SK-N-SH treated with all-trans-retinoic acid at 6 μM for 48 hours (cell line): ENCODE results near the gene P2RX3.

Experiments
- ATAC-seq: fragments of 200-7000 bp; cut with Tn5 transposase; 3 replicates; pipeline ENCODE4 v1.9.1; 2020; ENCODE audit warnings: mild to moderate bottlenecking, moderate library complexity
- ARNTL ChIP-seq: fragments of 450-650 bp; formaldehyde crosslinking; IDR thresholded peaks from 2 replicates; pipeline ENCODE4 v1.5.0; 2020; ENCODE audit warnings: low read depth, mild to moderate bottlenecking, moderate library complexity, borderline replicate concordance
- BACH2 ChIP-seq: fragments of 250-450 bp; sonication (Bioruptor Pico); IDR thresholded peaks from 2 replicates; pipeline ENCODE4 v1.9.0; 2021; ENCODE audit warnings: mild to moderate bottlenecking, borderline replicate concordance
- CREB5 ChIP-seq: fragments of 250-450 bp; sonication (Bioruptor Pico); IDR thresholded peaks from 2 replicates; pipeline ENCODE4 v1.5.1; 2020; ENCODE audit warnings: low read depth, mild to moderate bottlenecking, moderate library complexity
- CSDC2 ChIP-seq: fragments of 250-450 bp; sonication (Bioruptor Pico); IDR thresholded peaks from 2 replicates; pipeline ENCODE4 v1.5.0; 2020; ENCODE audit warnings: mild to moderate bottlenecking, moderate library complexity
- ESRRG ChIP-seq: fragments of 250-450 bp; sonication (Bioruptor Pico); IDR thresholded peaks from 2 replicates; pipeline ENCODE4 v1.6.1; 2021; ENCODE audit warnings: mild to moderate bottlenecking
- ISL1 ChIP-seq: fragments of 250-450 bp; sonication (Bioruptor Pico); IDR thresholded peaks from 2 replicates; pipeline ENCODE4 v2.1.2; 2022; ENCODE audit warnings: mild to moderate bottlenecking, moderate library complexity
- OSR1 ChIP-seq: fragments of 250-450 bp; sonication (Bioruptor Pico); IDR thresholded peaks from 2 replicates; pipeline ENCODE4 v1.8.0; 2022; ENCODE audit warnings: moderate library complexity, mild to moderate bottlenecking, inconsistent platforms
- POU6F1 ChIP-seq: fragments of 250-450 bp; sonication (Bioruptor Pico); IDR thresholded peaks from 2 replicates; pipeline ENCODE4 v1.8.0; 2021; ENCODE audit warnings: low read depth, mild to moderate bottlenecking, moderate library complexity, borderline replicate concordance
- PPARA ChIP-seq: fragments of 250-450 bp; sonication (Bioruptor Pico); IDR thresholded peaks from 2 replicates; pipeline ENCODE4 v1.5.0; 2020; ENCODE audit warnings: mild to moderate bottlenecking, borderline replicate concordance
- RARB ChIP-seq: fragments of 250-450 bp; sonication (Bioruptor Pico); IDR thresholded peaks from 2 replicates; pipeline ENCODE4 v1.8.0; 2021; ENCODE audit warnings: mild to moderate bottlenecking, moderate library complexity
- SNAI2 ChIP-seq: fragments of 250-450 bp; sonication (Bioruptor Pico); IDR thresholded peaks from 2 replicates; pipeline ENCODE4 v1.5.0; 2020; ENCODE audit warnings: mild to moderate bottlenecking, moderate library complexity
- TCF4 ChIP-seq: fragments of 250-450 bp; sonication (Bioruptor Pico); IDR thresholded peaks from 2 replicates; pipeline ENCODE4 v1.8.0; 2021; ENCODE audit warnings: mild to moderate bottlenecking, moderate library complexity, borderline replicate concordance
- TOX ChIP-seq: fragments of 250-450 bp; sonication (Bioruptor Pico); IDR thresholded peaks from 2 replicates; pipeline ENCODE4 v1.8.0; 2021; ENCODE audit warnings: mild to moderate bottlenecking, moderate library complexity, borderline replicate concordance
- TSHZ2 ChIP-seq: fragments of 250-450 bp; sonication (Bioruptor Pico); IDR thresholded peaks from 2 replicates; pipeline ENCODE4 v1.5.0; 2020; ENCODE audit warnings: mild to moderate bottlenecking, moderate library complexity
- ZC3H10 ChIP-seq: fragments of 250-450 bp; sonication (Bioruptor Pico); IDR thresholded peaks from 2 replicates; pipeline ENCODE4 v1.5.1; 2021; ENCODE audit warnings: mild to moderate bottlenecking, moderate library complexity
- ZFP3 ChIP-seq: fragments of 250-450 bp; sonication (Bioruptor Pico); IDR thresholded peaks from 2 replicates; pipeline ENCODE4 v1.5.0; 2020; ENCODE audit warnings: mild to moderate bottlenecking, moderate library complexity
- ZFP30 ChIP-seq: fragments of 450-650 bp; formaldehyde crosslinking; IDR thresholded peaks from 2 replicates; pipeline ENCODE4 v1.5.0; 2022; ENCODE audit warnings: mild to moderate bottlenecking, moderate library complexity
- ZNF70 ChIP-seq: fragments of 450-650 bp; formaldehyde crosslinking; IDR thresholded peaks from 2 replicates; pipeline ENCODE4 v1.5.0; 2020; ENCODE audit warnings: mild to moderate bottlenecking, moderate library complexity
- ZNF8 ChIP-seq: fragments of 450-650 bp; formaldehyde crosslinking; IDR thresholded peaks from 2 replicates; pipeline ENCODE4 v1.5.0; 2020; ENCODE audit warnings: mild to moderate bottlenecking, moderate library complexity
- TF ChIP-seq, protein P1 (sequence below): fragments of 250-450 bp; sonication (Bioruptor Pico); IDR thresholded peaks from 2 replicates; pipeline ENCODE4 v1.8.0; 2020; ENCODE audit warnings: mild to moderate bottlenecking, moderate library complexity, borderline replicate concordance
- TF ChIP-seq, protein P2 (sequence below): fragments of 250-450 bp; sonication (Bioruptor Pico); IDR thresholded peaks from 2 replicates; pipeline ENCODE4 v1.5.1; 2021; ENCODE audit warnings: mild to moderate bottlenecking, moderate library complexity

The P2RX3 gene

DNA sequence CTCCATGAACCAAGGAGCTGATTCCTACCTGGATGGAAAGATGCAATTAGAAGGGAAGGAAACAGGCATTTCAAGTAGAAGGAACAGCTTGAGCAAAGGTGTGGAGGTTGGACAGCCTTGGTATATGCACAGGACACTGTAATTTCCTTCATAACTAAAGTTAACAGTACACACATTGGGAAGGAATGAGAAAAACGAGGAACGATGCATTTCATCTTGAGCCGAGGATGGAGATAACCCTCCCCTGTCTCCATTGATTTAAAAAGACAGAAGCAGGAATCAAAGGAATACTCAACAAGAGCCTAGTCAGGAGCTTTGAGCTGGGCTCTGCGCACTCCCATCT is 54.6 kb downstream of the P2RX3 start:
- ATAC-seq, result no peak

GRCh38 chr11:57394203-57394965 is 56.2 kb downstream of the P2RX3 start:
- TF ChIP-seq ZNF8 (no peak), OSR1 (CRISPR knock-in tag) (no peak), CSDC2 (CRISPR knock-in tag) (no peak), SNAI2 (no peak), ZFP30 (CRISPR knock-in tag) (no peak), CREB5 (no peak)
- no peak for ATAC-seq

More for the DNA sequence above, 54.6 kb downstream of the P2RX3 start:
- TF ChIP-seq POU6F1 (no peak), ISL1 (CRISPR knock-in tag) (no peak), ESRRG (CRISPR knock-in tag) (no peak), ZC3H10 (CRISPR knock-in tag) (no peak), TCF4 (CRISPR knock-in tag) (no peak), BACH2 (no peak), OSR1 (CRISPR knock-in tag) (no peak), TOX (CRISPR knock-in tag) (no peak), ZNF70 (CRISPR knock-in tag) (no peak), RARB (CRISPR knock-in tag) (no peak), PPARA (no peak), ZFP3 (CRISPR knock-in tag) (no peak), TSHZ2 (CRISPR knock-in tag) (no peak), ARNTL (no peak), ZFP30 (CRISPR knock-in tag) (no peak), SNAI2 (no peak), CREB5 (no peak), ZNF8 (no peak)
- TF ChIP-seq, protein P1, sequence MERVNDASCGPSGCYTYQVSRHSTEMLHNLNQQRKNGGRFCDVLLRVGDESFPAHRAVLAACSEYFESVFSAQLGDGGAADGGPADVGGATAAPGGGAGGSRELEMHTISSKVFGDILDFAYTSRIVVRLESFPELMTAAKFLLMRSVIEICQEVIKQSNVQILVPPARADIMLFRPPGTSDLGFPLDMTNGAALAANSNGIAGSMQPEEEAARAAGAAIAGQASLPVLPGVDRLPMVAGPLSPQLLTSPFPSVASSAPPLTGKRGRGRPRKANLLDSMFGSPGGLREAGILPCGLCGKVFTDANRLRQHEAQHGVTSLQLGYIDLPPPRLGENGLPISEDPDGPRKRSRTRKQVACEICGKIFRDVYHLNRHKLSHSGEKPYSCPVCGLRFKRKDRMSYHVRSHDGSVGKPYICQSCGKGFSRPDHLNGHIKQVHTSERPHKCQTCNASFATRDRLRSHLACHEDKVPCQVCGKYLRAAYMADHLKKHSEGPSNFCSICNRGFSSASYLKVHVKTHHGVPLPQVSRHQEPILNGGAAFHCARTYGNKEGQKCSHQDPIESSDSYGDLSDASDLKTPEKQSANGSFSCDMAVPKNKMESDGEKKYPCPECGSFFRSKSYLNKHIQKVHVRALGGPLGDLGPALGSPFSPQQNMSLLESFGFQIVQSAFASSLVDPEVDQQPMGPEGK (CRISPR knock-in tag), result no peak
- TF ChIP-seq, protein P2, sequence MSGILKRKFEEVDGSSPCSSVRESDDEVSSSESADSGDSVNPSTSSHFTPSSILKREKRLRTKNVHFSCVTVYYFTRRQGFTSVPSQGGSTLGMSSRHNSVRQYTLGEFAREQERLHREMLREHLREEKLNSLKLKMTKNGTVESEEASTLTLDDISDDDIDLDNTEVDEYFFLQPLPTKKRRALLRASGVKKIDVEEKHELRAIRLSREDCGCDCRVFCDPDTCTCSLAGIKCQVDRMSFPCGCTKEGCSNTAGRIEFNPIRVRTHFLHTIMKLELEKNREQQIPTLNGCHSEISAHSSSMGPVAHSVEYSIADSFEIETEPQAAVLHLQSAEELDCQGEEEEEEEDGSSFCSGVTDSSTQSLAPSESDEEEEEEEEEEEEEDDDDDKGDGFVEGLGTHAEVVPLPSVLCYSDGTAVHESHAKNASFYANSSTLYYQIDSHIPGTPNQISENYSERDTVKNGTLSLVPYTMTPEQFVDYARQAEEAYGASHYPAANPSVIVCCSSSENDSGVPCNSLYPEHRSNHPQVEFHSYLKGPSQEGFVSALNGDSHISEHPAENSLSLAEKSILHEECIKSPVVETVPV (CRISPR knock-in tag), result no peak
